ENCODE results near the gene VSTM2A. TPM values are rescaled to one million over a fixed set of nuclear protein-coding genes. Genes with fewer than 3 reads are reported as not detected.

VSTM2A gene
- total RNA-seq, 1 donor from 2014 or later: 0.20 TPM

Small RNA genes lying within 50 kb of the gene (small RNA-seq; reads per million reads assigned to genes)
- gene RNU6-1125P (ENCODE audit: low replicate concordance): not detected

Other genes starting within 250 kb of the VSTM2A start
- gene SEC61G, start 216.8 kb downstream of the VSTM2A start, total RNA-seq: 97.8 TPM